ENCODE data around the gene CCL17.

Gene CCL17

GRCh38 chr16:57407521-57408353 lies 3.2 kb downstream of the CCL17 start:
- Histone ChIP-seq H3K27ac (ENCODE audit: low read depth, low read length) (no peak overlapping the region), H3K4me3 (ENCODE audit: low read depth in 1 of 2, low read length in 2 of 2) (no peak overlapping the region), H3K36me3 (ENCODE audit: insufficient read depth, low read length) (no peaks in the 10 kb centered on the region), H3K9ac (ENCODE audit: low read length) (no peak overlapping the region), H3K9me3 (ENCODE audit: low read length) (no peaks in the 10 kb centered on the region), H3K27me3 (ENCODE audit: control insufficient read depth in 1 of 2, insufficient read depth in 2 of 2, low read length in 2 of 2) (no peaks in the 10 kb centered on the region), H3K4me1 (ENCODE audit: insufficient read depth, low read length) (no peaks in the 10 kb centered on the region)

- H3K4me1 ChIP-seq (ENCODE audit: insufficient read depth, low read length), result no peaks in the 10 kb centered on the region
- H3K27me3 ChIP-seq (ENCODE audit: control insufficient read depth in 1 of 2, insufficient read depth in 2 of 2, low read length in 2 of 2), result no peaks in the 10 kb centered on the region
- no peak overlapping the region for H3K4me3 ChIP-seq (ENCODE audit: low read depth in 1 of 2, low read length in 2 of 2)
- H3K36me3 ChIP-seq (ENCODE audit: insufficient read depth, low read length), result no peaks in the 10 kb centered on the region
- H3K9me3 ChIP-seq (ENCODE audit: low read length), result no peaks in the 10 kb centered on the region
- H3K27ac ChIP-seq (ENCODE audit: low read depth, low read length), result no peak overlapping the region
- no peak overlapping the region for H3K9ac ChIP-seq (ENCODE audit: low read length)
Measured at GRCh38 chr16:57409065-57409464, 4.5 kb downstream of the CCL17 start.

GRCh38 chr16:57409870-57410587 lies 5.5 kb downstream of the CCL17 start:
- Histone ChIP-seq H3K9me3 (ENCODE audit: low read length) (no peaks in the 10 kb centered on the region), H3K9ac (ENCODE audit: low read length) (no peak overlapping the region), H3K27ac (ENCODE audit: low read depth, low read length) (no peak overlapping the region), H3K4me3 (ENCODE audit: low read depth in 1 of 2, low read length in 2 of 2) (no peak overlapping the region), H3K4me1 (ENCODE audit: insufficient read depth, low read length) (no peaks in the 10 kb centered on the region), H3K27me3 (ENCODE audit: control insufficient read depth in 1 of 2, insufficient read depth in 2 of 2, low read length in 2 of 2) (no peaks in the 10 kb centered on the region), H3K36me3 (ENCODE audit: insufficient read depth, low read length) (no peaks in the 10 kb centered on the region)

- Histone ChIP-seq H3K27ac (ENCODE audit: low read depth, low read length) (no peak overlapping the region), H3K4me1 (ENCODE audit: insufficient read depth, low read length) (peaks cover under 1% of the 10 kb centered on the region), H3K9ac (ENCODE audit: low read length) (no peak overlapping the region), H3K4me3 (ENCODE audit: low read depth in 1 of 2, low read length in 2 of 2) (no peak overlapping the region), H3K36me3 (ENCODE audit: insufficient read depth, low read length) (no peaks in the 10 kb centered on the region), H3K9me3 (ENCODE audit: low read length) (no peaks in the 10 kb centered on the region), H3K27me3 (ENCODE audit: control insufficient read depth in 1 of 2, insufficient read depth in 2 of 2, low read length in 2 of 2) (no peaks in the 10 kb centered on the region)
Measured at GRCh38 chr16:57411362-57411976, 6.9 kb downstream of the CCL17 start.

GRCh38 chr16:57412584-57412983 lies 8.0 kb downstream of the CCL17 start:
- Histone ChIP-seq H3K4me3 (ENCODE audit: low read depth in 1 of 2, low read length in 2 of 2) (no peak overlapping the region), H3K36me3 (ENCODE audit: insufficient read depth, low read length) (no peaks in the 10 kb centered on the region), H3K9ac (ENCODE audit: low read length) (no peak overlapping the region), H3K4me1 (ENCODE audit: insufficient read depth, low read length) (peaks cover 10% of the 10 kb centered on the region), H3K27ac (ENCODE audit: low read depth, low read length) (no peak overlapping the region), H3K27me3 (ENCODE audit: control insufficient read depth in 1 of 2, insufficient read depth in 2 of 2, low read length in 2 of 2) (no peaks in the 10 kb centered on the region), H3K9me3 (ENCODE audit: low read length) (no peaks in the 10 kb centered on the region)

- Histone ChIP-seq H3K4me3 (ENCODE audit: low read depth in 1 of 2, low read length in 2 of 2) (no peak overlapping the region), H3K27ac (ENCODE audit: low read depth, low read length) (no peak overlapping the region), H3K9me3 (ENCODE audit: low read length) (no peaks in the 10 kb centered on the region), H3K4me1 (ENCODE audit: insufficient read depth, low read length) (peaks cover 10% of the 10 kb centered on the region), H3K36me3 (ENCODE audit: insufficient read depth, low read length) (no peaks in the 10 kb centered on the region), H3K9ac (ENCODE audit: low read length) (no peak overlapping the region), H3K27me3 (ENCODE audit: control insufficient read depth in 1 of 2, insufficient read depth in 2 of 2, low read length in 2 of 2) (no peaks in the 10 kb centered on the region)
Measured at GRCh38 chr16:57413301-57413730, 8.7 kb downstream of the CCL17 start.

GRCh38 chr16:57413733-57414132 lies 9.2 kb downstream of the CCL17 start:
- no peaks in the 10 kb centered on the region for H3K27me3 ChIP-seq (ENCODE audit: control insufficient read depth in 1 of 2, insufficient read depth in 2 of 2, low read length in 2 of 2)
- no peaks in the 10 kb centered on the region for H3K36me3 ChIP-seq (ENCODE audit: insufficient read depth, low read length)
- H3K9me3 ChIP-seq (ENCODE audit: low read length), result no peaks in the 10 kb centered on the region
- H3K27ac ChIP-seq (ENCODE audit: low read depth, low read length), result no peak overlapping the region
- no peak overlapping the region for H3K4me3 ChIP-seq (ENCODE audit: low read depth in 1 of 2, low read length in 2 of 2)
- no peak overlapping the region for H3K9ac ChIP-seq (ENCODE audit: low read length)
- H3K4me1 ChIP-seq (ENCODE audit: insufficient read depth, low read length), result peaks cover 13% of the 10 kb centered on the region

- no peaks in the 10 kb centered on the region for H3K27me3 ChIP-seq (ENCODE audit: control insufficient read depth in 1 of 2, insufficient read depth in 2 of 2, low read length in 2 of 2)
- H3K36me3 ChIP-seq (ENCODE audit: insufficient read depth, low read length), result no peaks in the 10 kb centered on the region
- no peaks in the 10 kb centered on the region for H3K9me3 ChIP-seq (ENCODE audit: low read length)
- H3K9ac ChIP-seq (ENCODE audit: low read length), result no peak overlapping the region
- no peak overlapping the region for H3K4me3 ChIP-seq (ENCODE audit: low read depth in 1 of 2, low read length in 2 of 2)
- peaks cover 19% of the 10 kb centered on the region for H3K4me1 ChIP-seq (ENCODE audit: insufficient read depth, low read length)
- no peak overlapping the region for H3K27ac ChIP-seq (ENCODE audit: low read depth, low read length)
Measured at GRCh38 chr16:57416084-57416483, 11.5 kb downstream of the CCL17 start.

GRCh38 chr16:57419506-57419905 lies 14.9 kb downstream of the CCL17 start:
- Histone ChIP-seq H3K27ac (ENCODE audit: low read depth, low read length) (no peak overlapping the region), H3K36me3 (ENCODE audit: insufficient read depth, low read length) (no peaks in the 10 kb centered on the region), H3K9ac (ENCODE audit: low read length) (no peak overlapping the region), H3K9me3 (ENCODE audit: low read length) (no peaks in the 10 kb centered on the region), H3K4me1 (ENCODE audit: insufficient read depth, low read length) (peaks cover 28% of the 10 kb centered on the region), H3K4me3 (ENCODE audit: low read depth in 1 of 2, low read length in 2 of 2) (no peak overlapping the region), H3K27me3 (ENCODE audit: control insufficient read depth in 1 of 2, insufficient read depth in 2 of 2, low read length in 2 of 2) (no peaks in the 10 kb centered on the region)

- Histone ChIP-seq H3K36me3 (ENCODE audit: insufficient read depth, low read length) (no peaks in the 10 kb centered on the region), H3K9me3 (ENCODE audit: low read length) (no peaks in the 10 kb centered on the region), H3K4me1 (ENCODE audit: insufficient read depth, low read length) (peaks cover 19% of the 10 kb centered on the region), H3K27ac (ENCODE audit: low read depth, low read length) (no peak overlapping the region), H3K4me3 (ENCODE audit: low read depth in 1 of 2, low read length in 2 of 2) (no peak overlapping the region), H3K9ac (ENCODE audit: low read length) (no peak overlapping the region), H3K27me3 (ENCODE audit: control insufficient read depth in 1 of 2, insufficient read depth in 2 of 2, low read length in 2 of 2) (no peaks in the 10 kb centered on the region)
Measured at GRCh38 chr16:57422026-57422944, 17.7 kb downstream of the CCL17 start.

GRCh38 chr16:57423152-57423551 lies 18.6 kb downstream of the CCL17 start:
- Histone ChIP-seq H3K36me3 (ENCODE audit: insufficient read depth, low read length) (peaks cover 4% of the 10 kb centered on the region), H3K4me3 (ENCODE audit: low read depth in 1 of 2, low read length in 2 of 2) (no peak overlapping the region), H3K9me3 (ENCODE audit: low read length) (no peaks in the 10 kb centered on the region), H3K27me3 (ENCODE audit: control insufficient read depth in 1 of 2, insufficient read depth in 2 of 2, low read length in 2 of 2) (no peaks in the 10 kb centered on the region), H3K4me1 (ENCODE audit: insufficient read depth, low read length) (peaks cover 18% of the 10 kb centered on the region), H3K9ac (ENCODE audit: low read length) (no peak overlapping the region), H3K27ac (ENCODE audit: low read depth, low read length) (no peak overlapping the region)

All from muscle layer of colon (tissue), 2 donors.